Measurements from ENCODE around the gene OSBPL6.
A peak's percentile ranks its signal among the peaks of the same experiment; 100 is the strongest.

The OSBPL6 gene

GRCh38 chr2:178187861-178188260 lies 6.5 kb upstream of the OSBPL6 start:
- DNase-seq (ENCODE audit: low read depth), result no peak
- TF ChIP-seq, protein P1, sequence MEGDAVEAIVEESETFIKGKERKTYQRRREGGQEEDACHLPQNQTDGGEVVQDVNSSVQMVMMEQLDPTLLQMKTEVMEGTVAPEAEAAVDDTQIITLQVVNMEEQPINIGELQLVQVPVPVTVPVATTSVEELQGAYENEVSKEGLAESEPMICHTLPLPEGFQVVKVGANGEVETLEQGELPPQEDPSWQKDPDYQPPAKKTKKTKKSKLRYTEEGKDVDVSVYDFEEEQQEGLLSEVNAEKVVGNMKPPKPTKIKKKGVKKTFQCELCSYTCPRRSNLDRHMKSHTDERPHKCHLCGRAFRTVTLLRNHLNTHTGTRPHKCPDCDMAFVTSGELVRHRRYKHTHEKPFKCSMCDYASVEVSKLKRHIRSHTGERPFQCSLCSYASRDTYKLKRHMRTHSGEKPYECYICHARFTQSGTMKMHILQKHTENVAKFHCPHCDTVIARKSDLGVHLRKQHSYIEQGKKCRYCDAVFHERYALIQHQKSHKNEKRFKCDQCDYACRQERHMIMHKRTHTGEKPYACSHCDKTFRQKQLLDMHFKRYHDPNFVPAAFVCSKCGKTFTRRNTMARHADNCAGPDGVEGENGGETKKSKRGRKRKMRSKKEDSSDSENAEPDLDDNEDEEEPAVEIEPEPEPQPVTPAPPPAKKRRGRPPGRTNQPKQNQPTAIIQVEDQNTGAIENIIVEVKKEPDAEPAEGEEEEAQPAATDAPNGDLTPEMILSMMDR (IDR thresholded peaks at IDR 0.05; ENCODE audit: insufficient read depth, low read depth, low read length, missing control alignments), result no peak
- H3K4me3 ChIP-seq (ENCODE audit: low read length), result no peak overlapping the region

DNA sequence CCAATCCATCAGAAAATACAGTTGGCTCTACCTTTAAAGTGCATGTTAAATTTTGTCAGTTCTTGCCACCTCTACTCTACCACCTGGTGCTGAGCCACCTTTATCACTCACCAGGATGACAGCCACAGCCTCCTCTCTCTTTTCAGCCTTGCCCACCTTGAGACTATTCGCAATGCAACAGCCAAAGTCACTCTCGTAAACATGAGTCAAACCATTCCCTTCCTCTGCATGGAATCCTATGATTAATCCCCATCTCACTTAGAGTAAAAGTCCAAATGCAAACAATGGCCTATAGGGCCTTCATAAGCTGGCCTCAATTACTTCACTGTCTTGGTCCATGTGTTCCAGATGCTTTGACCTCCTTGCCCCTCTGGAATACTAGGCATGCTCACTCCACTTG lies 5.8 kb upstream of the OSBPL6 start:
- DNase-seq (ENCODE audit: low read depth), result peak; percentile 57
- no peak overlapping the region for H3K4me3 ChIP-seq (ENCODE audit: low read length)
- TF ChIP-seq, protein P1 (IDR thresholded peaks at IDR 0.05; ENCODE audit: insufficient read depth, low read depth, low read length, missing control alignments), result no peak

DNA sequence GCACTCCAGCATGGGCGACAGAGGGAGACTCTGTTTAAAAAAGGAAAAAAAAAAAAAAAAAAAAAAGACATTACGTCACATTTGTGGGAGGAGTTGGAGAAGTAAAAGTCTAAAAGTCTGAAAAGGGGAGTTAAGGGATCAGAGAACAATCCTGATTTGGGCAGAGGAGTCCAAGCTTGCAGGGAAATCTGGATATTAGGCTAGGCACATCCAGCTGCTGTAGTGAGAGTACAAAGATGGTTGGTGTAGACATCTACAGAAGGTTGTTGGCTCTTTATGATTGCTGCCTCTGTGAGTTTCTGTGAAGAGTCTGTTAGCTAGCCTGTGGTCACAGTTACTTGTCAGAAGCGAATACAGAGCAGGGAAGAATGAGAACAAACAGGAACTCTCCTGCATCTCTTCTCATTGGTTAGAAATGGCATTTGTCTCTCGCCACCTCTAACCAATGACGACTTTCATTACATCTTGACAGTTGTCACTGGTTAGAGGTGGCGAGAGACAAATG lies 3.3 kb upstream of the OSBPL6 start:
- DNase-seq (ENCODE audit: low read depth), result no peak
- TF ChIP-seq, protein P1 (IDR thresholded peaks at IDR 0.05; ENCODE audit: insufficient read depth, low read depth, low read length, missing control alignments), result no peak
- no peak overlapping the region for H3K4me3 ChIP-seq (ENCODE audit: low read length)

DNA sequence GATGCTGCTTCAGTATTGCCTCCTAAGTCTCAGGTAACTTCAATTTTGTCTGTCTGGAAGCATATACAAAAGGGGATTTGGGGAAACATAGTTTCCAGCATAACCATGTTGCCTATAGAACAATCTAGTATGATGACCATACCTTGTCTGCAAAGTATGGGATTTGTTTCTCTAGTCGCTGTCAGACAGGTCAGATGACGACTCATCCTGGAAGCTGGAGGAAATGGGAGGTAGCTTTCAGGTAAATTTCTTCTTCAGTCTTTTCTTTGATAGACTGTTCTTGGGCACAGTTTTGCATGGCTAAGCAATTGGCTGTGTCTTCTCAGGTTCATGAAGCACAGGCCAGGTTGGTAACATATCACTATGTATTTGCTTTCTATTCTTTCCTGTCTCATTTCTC lies 2.8 kb upstream of the OSBPL6 start:
- TF ChIP-seq, protein P1 (IDR thresholded peaks at IDR 0.05; ENCODE audit: insufficient read depth, low read depth, low read length, missing control alignments), result no peak
- DNase-seq (ENCODE audit: low read depth), result peak; percentile 63
- no peak overlapping the region for H3K4me3 ChIP-seq (ENCODE audit: low read length)

GRCh38 chr2:178193496-178193822 lies 853 bp upstream of the OSBPL6 start:
- DNase-seq (ENCODE audit: low read depth), result no peak
- peak overlapping the region; percentile 56 for H3K4me3 ChIP-seq (ENCODE audit: low read length)
- TF ChIP-seq, protein P1 (IDR thresholded peaks at IDR 0.05; ENCODE audit: insufficient read depth, low read depth, low read length, missing control alignments), result no peak

DNA sequence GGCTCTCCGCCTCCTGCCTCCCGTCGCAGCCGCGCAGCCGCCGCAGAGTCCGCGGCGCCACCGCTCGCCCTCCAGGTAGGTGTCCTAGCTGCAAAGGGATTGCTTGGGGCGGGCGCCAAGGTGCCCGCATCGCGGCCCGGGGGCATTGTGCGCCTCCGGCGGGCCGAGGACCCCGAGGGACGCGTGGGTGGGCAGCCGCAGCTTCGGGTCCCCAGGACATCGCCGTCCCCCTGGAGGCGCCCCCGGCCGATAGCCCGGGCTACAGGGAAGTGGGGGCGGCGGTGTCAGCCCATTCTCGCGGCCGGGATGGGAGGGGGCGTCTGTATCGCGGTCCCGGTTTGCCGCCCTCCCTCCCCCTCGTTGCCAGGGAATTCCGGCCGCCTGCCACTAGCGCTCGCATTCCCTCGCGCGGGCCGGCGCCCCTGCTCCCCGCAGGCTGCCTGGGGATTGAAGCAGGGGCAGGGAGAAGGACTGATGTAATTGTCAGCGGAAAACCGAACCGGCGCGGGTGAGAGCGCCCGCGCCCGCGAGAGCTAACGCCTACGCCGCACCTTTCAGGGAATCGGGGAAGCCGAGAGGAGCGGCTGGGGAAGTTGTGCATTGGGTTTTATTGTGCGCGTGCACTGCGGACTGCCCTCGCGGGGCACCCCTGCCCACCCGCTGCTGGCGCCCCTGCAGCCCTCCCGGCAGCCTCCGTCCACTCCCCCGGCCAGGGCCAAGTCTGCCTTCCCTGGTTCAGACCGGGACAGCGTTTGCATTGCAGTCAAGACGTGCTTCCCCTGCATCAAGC lies 483 bp downstream of the OSBPL6 start:
- DNase-seq (ENCODE audit: low read depth), result peak; percentile 67
- TF ChIP-seq, protein P1 (IDR thresholded peaks at IDR 0.05; ENCODE audit: insufficient read depth, low read depth, low read length, missing control alignments), result no peak
- peak overlapping the region; percentile 74 for H3K4me3 ChIP-seq (ENCODE audit: low read length)

Data from epithelial cell of esophagus (primary cell).